Measurements from ENCODE around the gene FER1L5.

DNA sequence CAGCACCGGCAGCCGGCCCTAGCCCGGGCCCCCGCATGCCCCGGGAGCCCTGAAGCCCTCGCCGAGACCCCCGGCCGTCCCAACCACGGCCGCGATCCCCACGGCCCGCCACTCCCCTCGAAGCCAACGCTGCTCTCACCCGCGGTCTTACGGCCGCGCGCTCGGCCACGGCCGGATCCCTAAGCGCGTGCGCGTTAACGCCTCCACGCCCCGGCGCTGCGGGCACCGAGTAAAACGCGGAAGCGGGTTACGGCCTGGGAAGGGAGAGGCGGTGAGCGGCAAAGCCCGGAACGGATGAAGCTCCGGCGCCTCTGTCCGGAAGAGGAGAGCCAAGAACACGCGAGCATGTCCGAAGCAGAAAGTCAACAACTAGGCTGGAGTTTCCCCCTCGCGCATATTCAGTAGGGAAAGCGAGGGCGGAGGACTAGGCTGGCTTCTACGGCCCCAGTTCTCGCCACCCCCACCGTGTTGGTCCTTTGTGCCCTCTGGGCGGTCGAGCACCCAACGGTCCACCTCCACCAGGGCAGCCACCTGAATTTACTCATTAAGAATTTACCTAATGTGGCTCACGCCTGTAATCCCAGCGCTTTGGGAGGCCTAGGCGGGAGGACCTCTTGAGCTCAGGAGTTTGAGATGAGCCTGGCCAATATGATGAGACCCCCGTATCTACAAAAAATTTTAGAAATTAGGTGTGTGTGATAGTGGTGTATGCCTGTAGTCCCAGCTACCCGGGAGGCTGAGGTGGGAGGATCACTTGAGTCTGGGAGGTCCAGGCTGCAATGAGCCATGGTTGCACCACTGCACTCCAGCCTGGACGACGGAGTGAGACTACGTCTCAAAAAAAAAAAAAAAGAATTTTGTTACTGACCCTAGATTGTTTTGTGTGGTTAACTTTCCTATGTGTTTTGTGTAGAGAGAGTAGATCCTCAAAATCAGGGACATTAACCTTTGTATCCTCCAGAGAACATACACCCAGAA, 4.1 kb upstream of the FER1L5 start, which contains the start of gene KANSL3:
- TF ChIP-seq EZH2 (optimal IDR thresholded peaks at IDR 0.05; ENCODE audit: low read depth, low read length): no peak
- TF ChIP-seq, protein P1, sequence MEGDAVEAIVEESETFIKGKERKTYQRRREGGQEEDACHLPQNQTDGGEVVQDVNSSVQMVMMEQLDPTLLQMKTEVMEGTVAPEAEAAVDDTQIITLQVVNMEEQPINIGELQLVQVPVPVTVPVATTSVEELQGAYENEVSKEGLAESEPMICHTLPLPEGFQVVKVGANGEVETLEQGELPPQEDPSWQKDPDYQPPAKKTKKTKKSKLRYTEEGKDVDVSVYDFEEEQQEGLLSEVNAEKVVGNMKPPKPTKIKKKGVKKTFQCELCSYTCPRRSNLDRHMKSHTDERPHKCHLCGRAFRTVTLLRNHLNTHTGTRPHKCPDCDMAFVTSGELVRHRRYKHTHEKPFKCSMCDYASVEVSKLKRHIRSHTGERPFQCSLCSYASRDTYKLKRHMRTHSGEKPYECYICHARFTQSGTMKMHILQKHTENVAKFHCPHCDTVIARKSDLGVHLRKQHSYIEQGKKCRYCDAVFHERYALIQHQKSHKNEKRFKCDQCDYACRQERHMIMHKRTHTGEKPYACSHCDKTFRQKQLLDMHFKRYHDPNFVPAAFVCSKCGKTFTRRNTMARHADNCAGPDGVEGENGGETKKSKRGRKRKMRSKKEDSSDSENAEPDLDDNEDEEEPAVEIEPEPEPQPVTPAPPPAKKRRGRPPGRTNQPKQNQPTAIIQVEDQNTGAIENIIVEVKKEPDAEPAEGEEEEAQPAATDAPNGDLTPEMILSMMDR (IDR thresholded peaks at IDR 0.05; ENCODE audit: low read length): no peak
